Ecto neural progenitor cell (in vitro differentiated cells): ENCODE data around the gene PSMD8.
A peak's percentile ranks its signal among the peaks of the same experiment; 100 is the strongest.
"Not testable (repeated sequence)": the region's sequence is repeated elsewhere in the genome, so short reads cannot be mapped to it uniquely, and the experiment has no call there.

ENCODE experiments used
- DNase-seq: peaks from one replicate; pipeline ENCODE4 v3.0.0-alpha.2; 2018; ENCODE audit warnings: low spot score

PSMD8 gene

GRCh38 chr19:38374332-38375097 is at the start of gene PSMD8:
Gene PSMD8, plus strand, starts transcription at chr19:38374571. Its CDS starts 31 bp downstream, at chr19:38374602.
- DNase-seq: peak; percentile 99

- DNase-seq: no peak
Observed at GRCh38 chr19:38326591-38326990, 47.8 kb upstream of the PSMD8 start.

- no peak for DNase-seq
Observed at GRCh38 chr19:38329651-38330050, 44.7 kb upstream of the PSMD8 start.

- no peak for DNase-seq
Observed at GRCh38 chr19:38331728-38332127, 42.6 kb upstream of the PSMD8 start.

GRCh38 chr19:38333245-38333644 is 41.1 kb upstream of the PSMD8 start:
- DNase-seq: no peak

- DNase-seq: peak; percentile 93
Observed at GRCh38 chr19:38335949-38336637, 38.3 kb upstream of the PSMD8 start.

- peak; percentile 97 for DNase-seq
Observed at GRCh38 chr19:38336638-38337359, 37.6 kb upstream of the PSMD8 start.

GRCh38 chr19:38337360-38337653 is 37.1 kb upstream of the PSMD8 start:
- DNase-seq: no peak

GRCh38 chr19:38339011-38339410 is 35.4 kb upstream of the PSMD8 start:
- DNase-seq: not testable (repeated sequence)

GRCh38 chr19:38340927-38341326 is 33.4 kb upstream of the PSMD8 start:
- no peak for DNase-seq

- no peak for DNase-seq
Observed at GRCh38 chr19:38346837-38347236, 27.5 kb upstream of the PSMD8 start.

- DNase-seq: no peak
Observed at GRCh38 chr19:38350883-38351282, 23.5 kb upstream of the PSMD8 start.

GRCh38 chr19:38351865-38352395 is 22.4 kb upstream of the PSMD8 start:
- no peak for DNase-seq

GRCh38 chr19:38352611-38353010 is 21.8 kb upstream of the PSMD8 start:
- no peak for DNase-seq

- no peak for DNase-seq
Observed at GRCh38 chr19:38355728-38356725, 18.3 kb upstream of the PSMD8 start.

GRCh38 chr19:38358071-38358470 is 16.3 kb upstream of the PSMD8 start:
- no peak for DNase-seq

GRCh38 chr19:38359242-38360021 is 14.9 kb upstream of the PSMD8 start:
- no peak for DNase-seq

- no peak for DNase-seq
Observed at GRCh38 chr19:38360351-38360750, 14.0 kb upstream of the PSMD8 start.

- DNase-seq: no peak
Observed at GRCh38 chr19:38360839-38361631, 13.3 kb upstream of the PSMD8 start.

- DNase-seq: peak; percentile 93
Observed at GRCh38 chr19:38361633-38362075, 12.7 kb upstream of the PSMD8 start.
